HEK293T (cell line): Measurements from ENCODE around the gene TSEN34.

ENCODE experiments used
- ARNT ChIP-seq: fragments of 450-650 bp; IDR thresholded peaks from 2 replicates; pipeline ENCODE4 v1.6.1; 2017; ENCODE audit warnings: mild to moderate bottlenecking
- BHLHE40 ChIP-seq: fragments of 450-650 bp; IDR thresholded peaks from 2 replicates; pipeline ENCODE4 v1.6.1; 2016; ENCODE audit warnings: mild to moderate bottlenecking, moderate library complexity, borderline replicate concordance
- CTBP1 ChIP-seq: fragments of 450-650 bp; IDR thresholded peaks from 2 replicates; pipeline ENCODE4 v1.6.1; 2016; ENCODE audit warnings: borderline replicate concordance
- ELF4 ChIP-seq: fragments of 450-650 bp; IDR thresholded peaks from 2 replicates; pipeline ENCODE4 v1.6.1; 2017; ENCODE audit warnings: antibody characterized with exemption
- FOXA1 ChIP-seq: fragments of 450-650 bp; IDR thresholded peaks from 2 replicates; pipeline ENCODE4 v1.6.1; 2016; ENCODE audit warnings: mild to moderate bottlenecking
- L3MBTL2 ChIP-seq: fragments of 450-650 bp; conservative IDR thresholded peaks from 2 replicates; pipeline ENCODE4 v1.6.1; 2016; ENCODE audit warnings: mild to moderate bottlenecking
- LEF1 ChIP-seq: fragments of 450-650 bp; IDR thresholded peaks from 2 replicates; pipeline ENCODE4 v1.6.1; 2017; ENCODE audit warnings: mild to moderate bottlenecking, borderline replicate concordance
- NFRKB ChIP-seq: fragments of 450-650 bp; IDR thresholded peaks from 2 replicates; pipeline ENCODE4 v1.6.1; 2016; ENCODE audit warnings: mild to moderate bottlenecking, moderate library complexity
- SP1 ChIP-seq: fragments of 450-650 bp; IDR thresholded peaks from 2 replicates; pipeline ENCODE4 v1.6.1; 2017
- SUZ12 ChIP-seq: fragments of 450-650 bp; IDR thresholded peaks from 2 replicates; pipeline ENCODE4 v1.6.1; 2016; ENCODE audit warnings: mild to moderate bottlenecking
- TARDBP ChIP-seq: fragments of 450-650 bp; IDR thresholded peaks from 2 replicates; pipeline ENCODE4 v1.6.1; 2016
- TF ChIP-seq, protein P1 (sequence below): fragments of 450-650 bp; IDR thresholded peaks from 2 replicates; pipeline ENCODE4 v1.6.1; 2016

GRCh38 chr19:54208784-54209057 is 17.6 kb downstream of the TSEN34 start:
- TF ChIP-seq, protein P1, sequence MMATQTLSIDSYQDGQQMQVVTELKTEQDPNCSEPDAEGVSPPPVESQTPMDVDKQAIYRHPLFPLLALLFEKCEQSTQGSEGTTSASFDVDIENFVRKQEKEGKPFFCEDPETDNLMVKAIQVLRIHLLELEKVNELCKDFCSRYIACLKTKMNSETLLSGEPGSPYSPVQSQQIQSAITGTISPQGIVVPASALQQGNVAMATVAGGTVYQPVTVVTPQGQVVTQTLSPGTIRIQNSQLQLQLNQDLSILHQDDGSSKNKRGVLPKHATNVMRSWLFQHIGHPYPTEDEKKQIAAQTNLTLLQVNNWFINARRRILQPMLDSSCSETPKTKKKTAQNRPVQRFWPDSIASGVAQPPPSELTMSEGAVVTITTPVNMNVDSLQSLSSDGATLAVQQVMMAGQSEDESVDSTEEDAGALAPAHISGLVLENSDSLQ: no peak
- TF ChIP-seq CTBP1 (no peak), SP1 (no peak), FOXA1 (no peak), SUZ12 (no peak), NFRKB (no peak), ARNT (no peak), BHLHE40 (no peak), TARDBP (no peak), ELF4 (no peak), LEF1 (no peak), L3MBTL2 (no peak)
